ENCODE results near the gene LTBP1.

LTBP1 gene

DNA sequence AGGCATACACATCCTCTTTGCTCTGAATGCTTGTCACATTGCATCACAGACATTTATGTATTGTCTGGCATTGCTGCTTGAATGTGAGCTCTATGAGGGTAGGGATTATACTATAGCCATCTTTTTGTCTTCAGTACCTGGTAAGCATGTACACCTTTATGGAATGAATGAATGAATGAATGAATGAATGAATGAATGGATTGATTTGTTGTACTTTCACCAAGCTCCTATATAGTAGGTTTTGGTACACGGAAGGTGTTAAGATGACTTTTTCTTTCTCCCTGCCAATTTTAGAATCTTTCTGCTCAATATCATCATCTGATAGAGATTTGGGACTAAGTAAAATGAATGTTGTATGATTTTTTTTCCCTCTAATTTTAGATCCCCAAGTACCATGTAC, 13.5 kb downstream of the LTBP1 start:
- no peaks in the 10 kb centered on the region for H3K36me3 ChIP-seq (ENCODE audit: control insufficient read depth, insufficient read depth, low read length)
- DNase-seq (ENCODE audit: extremely low read depth, insufficient read length): no peak
- no peak overlapping the region for H3K4me3 ChIP-seq (replicated peaks; ENCODE audit: low read depth, low read length)
- TF ChIP-seq, protein P1, sequence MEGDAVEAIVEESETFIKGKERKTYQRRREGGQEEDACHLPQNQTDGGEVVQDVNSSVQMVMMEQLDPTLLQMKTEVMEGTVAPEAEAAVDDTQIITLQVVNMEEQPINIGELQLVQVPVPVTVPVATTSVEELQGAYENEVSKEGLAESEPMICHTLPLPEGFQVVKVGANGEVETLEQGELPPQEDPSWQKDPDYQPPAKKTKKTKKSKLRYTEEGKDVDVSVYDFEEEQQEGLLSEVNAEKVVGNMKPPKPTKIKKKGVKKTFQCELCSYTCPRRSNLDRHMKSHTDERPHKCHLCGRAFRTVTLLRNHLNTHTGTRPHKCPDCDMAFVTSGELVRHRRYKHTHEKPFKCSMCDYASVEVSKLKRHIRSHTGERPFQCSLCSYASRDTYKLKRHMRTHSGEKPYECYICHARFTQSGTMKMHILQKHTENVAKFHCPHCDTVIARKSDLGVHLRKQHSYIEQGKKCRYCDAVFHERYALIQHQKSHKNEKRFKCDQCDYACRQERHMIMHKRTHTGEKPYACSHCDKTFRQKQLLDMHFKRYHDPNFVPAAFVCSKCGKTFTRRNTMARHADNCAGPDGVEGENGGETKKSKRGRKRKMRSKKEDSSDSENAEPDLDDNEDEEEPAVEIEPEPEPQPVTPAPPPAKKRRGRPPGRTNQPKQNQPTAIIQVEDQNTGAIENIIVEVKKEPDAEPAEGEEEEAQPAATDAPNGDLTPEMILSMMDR (IDR thresholded peaks at IDR 0.05; ENCODE audit: insufficient read depth, low read length, poor library complexity, severe bottlenecking): no peak
- H3K27me3 ChIP-seq (replicated peaks; ENCODE audit: control insufficient read depth, insufficient read depth, low read length): no peaks in the 10 kb centered on the region

DNA sequence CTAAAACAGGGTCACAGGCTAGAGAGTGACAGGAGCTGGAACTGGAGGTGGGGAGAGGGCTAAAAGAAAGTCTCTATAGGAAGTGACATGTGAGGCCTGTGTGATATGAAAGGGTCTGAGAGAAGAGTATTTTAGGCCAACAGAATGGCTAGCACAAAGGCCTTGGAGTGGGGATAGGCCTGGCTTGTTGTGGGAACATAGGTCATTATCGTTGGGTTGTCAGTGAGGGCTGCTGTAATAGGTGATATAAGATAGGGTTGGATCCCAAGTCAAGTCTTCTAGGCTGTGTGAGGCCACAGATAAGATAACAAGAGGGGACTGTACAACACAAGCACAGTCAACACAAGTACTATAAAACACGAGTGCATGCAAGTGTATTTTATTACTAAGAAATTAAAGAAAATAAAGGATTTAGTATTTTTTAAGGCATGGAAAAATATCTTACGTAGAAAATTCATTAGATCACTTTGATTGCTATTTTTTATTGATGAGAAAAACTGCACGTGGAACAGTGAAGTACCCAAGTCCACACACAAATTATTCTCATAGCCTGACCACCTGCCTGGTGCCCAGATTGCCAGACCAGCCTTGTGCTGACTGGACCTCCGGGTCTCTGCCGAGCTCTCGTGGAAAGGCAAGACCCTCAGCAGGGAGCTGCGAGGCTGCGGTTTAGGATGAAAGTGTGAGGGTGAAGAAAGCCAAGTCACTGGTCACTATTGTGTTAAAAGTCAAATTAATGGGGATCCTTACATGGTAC, 14.1 kb downstream of the LTBP1 start:
- DNase-seq (ENCODE audit: extremely low read depth, insufficient read length): no peak
- H3K4me3 ChIP-seq (replicated peaks; ENCODE audit: low read depth, low read length): no peak overlapping the region
- H3K36me3 ChIP-seq (ENCODE audit: control insufficient read depth, insufficient read depth, low read length): no peaks in the 10 kb centered on the region
- no peaks in the 10 kb centered on the region for H3K27me3 ChIP-seq (replicated peaks; ENCODE audit: control insufficient read depth, insufficient read depth, low read length)
- TF ChIP-seq, protein P1 (IDR thresholded peaks at IDR 0.05; ENCODE audit: insufficient read depth, low read length, poor library complexity, severe bottlenecking): no peak

DNA sequence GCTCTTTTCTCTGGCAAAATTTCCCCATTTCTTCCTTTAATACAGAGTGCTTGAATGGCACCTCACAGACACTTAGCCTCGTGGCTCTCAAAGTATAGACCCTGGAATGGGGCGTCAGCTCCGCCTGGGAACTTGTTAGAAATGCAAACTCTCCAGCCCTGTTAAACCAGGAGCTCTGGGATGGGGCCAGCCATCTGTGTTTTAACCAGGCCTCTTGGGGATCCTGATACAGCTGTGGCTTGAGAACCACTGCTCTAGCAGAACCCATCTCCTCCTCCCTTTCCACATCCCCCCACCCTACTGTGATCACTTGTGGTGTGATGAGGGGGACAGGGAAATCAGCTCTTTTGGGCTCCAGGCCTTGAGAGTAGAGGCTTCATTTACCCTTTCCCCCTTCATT, 15.9 kb downstream of the LTBP1 start:
- H3K4me3 ChIP-seq (replicated peaks; ENCODE audit: low read depth, low read length): no peak overlapping the region
- no peaks in the 10 kb centered on the region for H3K27me3 ChIP-seq (replicated peaks; ENCODE audit: control insufficient read depth, insufficient read depth, low read length)
- DNase-seq (ENCODE audit: extremely low read depth, insufficient read length): no peak
- no peaks in the 10 kb centered on the region for H3K36me3 ChIP-seq (ENCODE audit: control insufficient read depth, insufficient read depth, low read length)
- TF ChIP-seq, protein P1 (IDR thresholded peaks at IDR 0.05; ENCODE audit: insufficient read depth, low read length, poor library complexity, severe bottlenecking): no peak

DNA sequence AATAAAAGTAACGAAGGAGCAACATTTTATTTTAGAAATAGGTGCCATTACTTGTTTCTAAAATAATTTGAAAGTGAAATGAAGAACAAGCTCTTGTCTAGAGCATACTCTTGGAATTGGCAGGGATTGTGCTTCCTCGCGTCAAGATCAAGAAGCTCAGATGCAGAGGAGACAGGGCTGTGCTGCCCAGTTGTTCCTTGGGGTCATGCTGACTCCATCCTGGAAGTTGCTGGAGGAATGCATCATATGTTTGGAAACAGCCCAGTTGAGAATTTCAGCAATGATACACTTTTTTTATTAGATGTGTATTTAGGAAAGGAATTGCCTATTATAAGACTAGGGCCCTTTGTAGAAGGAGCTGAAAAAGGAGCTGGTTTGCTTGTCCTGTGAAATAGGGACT, 17.2 kb downstream of the LTBP1 start:
- no peak for DNase-seq (ENCODE audit: extremely low read depth, insufficient read length)
- TF ChIP-seq, protein P1 (IDR thresholded peaks at IDR 0.05; ENCODE audit: insufficient read depth, low read length, poor library complexity, severe bottlenecking): no peak
- H3K36me3 ChIP-seq (ENCODE audit: control insufficient read depth, insufficient read depth, low read length): no peaks in the 10 kb centered on the region
- no peaks in the 10 kb centered on the region for H3K27me3 ChIP-seq (replicated peaks; ENCODE audit: control insufficient read depth, insufficient read depth, low read length)
- no peak overlapping the region for H3K4me3 ChIP-seq (replicated peaks; ENCODE audit: low read depth, low read length)

DNA sequence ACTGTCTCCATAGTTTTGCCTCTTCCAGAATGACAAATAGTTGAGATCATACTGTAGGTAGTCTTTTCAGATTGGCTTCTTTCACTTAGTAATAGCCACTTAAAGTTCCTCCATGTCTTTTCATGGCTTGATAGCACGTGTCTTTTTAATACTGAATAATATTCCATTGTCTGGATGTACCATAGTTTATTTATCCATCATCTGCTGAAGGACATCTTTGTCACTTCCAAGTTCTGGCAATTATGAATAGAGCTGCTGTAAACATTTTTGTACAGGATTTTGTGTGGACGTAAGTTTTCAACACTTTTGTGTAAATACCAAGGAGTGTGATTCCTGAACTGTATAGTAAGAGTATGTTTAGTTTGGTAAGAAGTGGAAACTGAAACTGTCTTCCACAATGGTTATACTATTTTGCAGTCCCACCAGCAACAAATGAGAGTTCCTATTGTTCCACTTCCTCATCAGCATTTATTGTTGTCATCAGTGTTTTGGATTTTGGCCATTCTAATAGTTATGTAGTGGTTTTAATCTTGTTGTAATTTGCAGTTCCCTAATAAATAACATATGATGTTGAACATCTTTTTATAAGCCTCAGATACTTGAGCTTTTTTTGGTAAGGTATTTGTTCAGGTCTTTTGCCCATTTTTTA, 18.9 kb downstream of the LTBP1 start:
- no peaks in the 10 kb centered on the region for H3K36me3 ChIP-seq (ENCODE audit: control insufficient read depth, insufficient read depth, low read length)
- DNase-seq (ENCODE audit: extremely low read depth, insufficient read length): no peak

More for the DNA sequence above, 18.9 kb downstream of the LTBP1 start:
- H3K27me3 ChIP-seq (replicated peaks; ENCODE audit: control insufficient read depth, insufficient read depth, low read length): no peaks in the 10 kb centered on the region
- TF ChIP-seq, protein P1 (IDR thresholded peaks at IDR 0.05; ENCODE audit: insufficient read depth, low read length, poor library complexity, severe bottlenecking): no peak
- H3K4me3 ChIP-seq (replicated peaks; ENCODE audit: low read depth, low read length): no peak overlapping the region

All from GM06990 (cell line).